GM12878 (cell line): ENCODE results near the gene DNAH3.

ENCODE experiments used
- BRCA1 ChIP-seq: IDR thresholded peaks from 2 replicates; pipeline ENCODE4 v1.6.1; 2011; ENCODE audit warnings: low read depth, low read length, improper control_type of control experiment
- CHD1 ChIP-seq: IDR thresholded peaks from 2 replicates; pipeline ENCODE4 v1.6.1; 2012; ENCODE audit warnings: low read depth, low read length, improper control_type of control experiment
- CTCF ChIP-seq, 3 experiments: IDR thresholded peaks in 2 of 3; conservative IDR thresholded peaks in 1 of 3; 2 replicates each; pipeline ENCODE4 v1.5.1; 2011; ENCODE audit warnings: low read depth in 3 of 3, low read length in 3 of 3, mild to moderate bottlenecking in 3 of 3, control low read depth in 2 of 3, moderate library complexity in 2 of 3, inconsistent platforms in 1 of 3, mixed read lengths in 1 of 3; ENCODE audit not compliant: control insufficient read depth in 2 of 3, insufficient read depth in 1 of 3; ENCODE audit errors: extremely low read depth in 1 of 3
- MYC ChIP-seq: IDR thresholded peaks from 2 replicates; pipeline ENCODE4 v1.6.1; 2011; ENCODE audit warnings: mild to moderate bottlenecking, low read length, moderate library complexity, inconsistent platforms; ENCODE audit not compliant: insufficient read depth, insufficient replicate concordance, insufficient read length, severe bottlenecking
- PKNOX1 ChIP-seq: fragments of 450-650 bp; IDR thresholded peaks from 2 replicates; pipeline ENCODE4 v1.6.1; 2016; ENCODE audit warnings: mild to moderate bottlenecking
- POLR2A ChIP-seq: IDR thresholded peaks from 2 replicates; pipeline ENCODE4 v1.6.1; 2011; ENCODE audit warnings: low read depth, mild to moderate bottlenecking, low read length
- PRDM15 ChIP-seq: fragments of 450-650 bp; formaldehyde crosslinking; IDR thresholded peaks from 2 replicates; pipeline ENCODE4 v1.4.0; 2020; ENCODE audit warnings: mild to moderate bottlenecking, moderate library complexity
- REST ChIP-seq: IDR thresholded peaks from 2 replicates; pipeline ENCODE4 v1.6.1; 2012; ENCODE audit warnings: mild to moderate bottlenecking, low read depth, low read length
- RUNX3 ChIP-seq: IDR thresholded peaks from 2 replicates; pipeline ENCODE4 v1.6.1; 2012; ENCODE audit warnings: low read length, inconsistent platforms
- SUPT20H ChIP-seq: IDR thresholded peaks from 2 replicates; pipeline ENCODE4 v1.6.1; 2011; ENCODE audit warnings: low read depth, mild to moderate bottlenecking, low read length, moderate library complexity, borderline replicate concordance; ENCODE audit not compliant: control insufficient read depth
- USF2 ChIP-seq: IDR thresholded peaks from 2 replicates; pipeline ENCODE4 v1.6.1; 2011; ENCODE audit warnings: low read depth, low read length, improper control_type of control experiment, borderline replicate concordance
- ZBTB40 ChIP-seq: fragments of 450-650 bp; IDR thresholded peaks from 2 replicates; pipeline ENCODE4 v1.6.1; 2016; ENCODE audit warnings: mild to moderate bottlenecking, moderate library complexity, borderline replicate concordance
- ZNF24 ChIP-seq: fragments of 450-650 bp; IDR thresholded peaks from 2 replicates; pipeline ENCODE4 v1.6.1; 2017; ENCODE audit warnings: antibody characterized with exemption, mild to moderate bottlenecking

GRCh38 chr16:21189311-21189710, 38.7 kb upstream of the DNAH3 start:
- TF ChIP-seq CTCF (IDR thresholded peaks at IDR 0.05 in 2 of 3, conservative IDR thresholded peaks at IDR 0.05 in 1 of 3; ENCODE audit: control insufficient read depth in 2 of 3, extremely low read depth in 1 of 3, insufficient read depth in 1 of 3, low read depth in 3 of 3, low read length in 3 of 3) (no peak), BRCA1 (no peak), RUNX3 (no peak), CHD1 (no peak), USF2 (no peak), ZBTB40 (no peak), SUPT20H (no peak), POLR2A (no peak), ZNF24 (no peak), MYC (no peak), PKNOX1 (no peak), PRDM15 (CRISPR knock-in tag) (no peak), REST (no peak)
